Endothelial cell of umbilical vein (primary cell): ENCODE results near the gene WASHC2A. TPM values are rescaled to one million over a fixed set of nuclear protein-coding genes. Genes with fewer than 3 reads are reported as not detected.
"Not testable (repeated sequence)": the region's sequence is repeated elsewhere in the genome, so short reads cannot be mapped to it uniquely, and the experiment has no call there.

Experiments
- BruUV-seq: library from RNA; stranded (reverse); fragments of 400-500 nt; replicated peaks from 2 replicates; lab custom pipeline; 2021; lab: Mats Ljungman, UMichigan
- CTCF ChIA-PET: fragments of 300-600, 350-600 bp; sonication (Branson Sonifier 250); formaldehyde crosslinking; loops from one replicate; lab custom pipeline; 2021; ENCODE audit warnings: antibody characterized with exemption, inconsistent platforms; lab: Charles Lee
- POLR2A ChIA-PET: fragments of 300-600, 350-600 bp; sonication (Branson Sonifier 250); formaldehyde crosslinking; loops from one replicate; lab custom pipeline; 2021; ENCODE audit warnings: antibody characterized with exemption, inconsistent platforms; lab: Charles Lee
- DNase-seq: peaks from one replicate; pipeline ENCODE4 v3.0.0-alpha.2; 2011; ENCODE audit warnings: low read depth, low spot score
- FAIRE-seq: peaks from 2 replicates; lab custom pipeline; 2011; peaks lifted over from hg19 to GRCh38; lab: Jason Lieb, UNC
- H2AFZ ChIP-seq: 2 replicates; pipeline ENCODE4 v1.6.0; 2012; ENCODE audit warnings: low read depth, low read length, control low read depth, inconsistent platforms
- H3K27ac ChIP-seq: 2 replicates; pipeline ENCODE4 v1.5.1; 2011; ENCODE audit warnings: low read depth, mild to moderate bottlenecking, control low read depth, low read length, moderate library complexity; ENCODE audit not compliant: insufficient read depth
- H3K27me3 ChIP-seq, 2 experiments: 2 replicates each; pipeline versions ENCODE4 v1.6.0 to v1.6.1; 2011; ENCODE audit warnings: low read length in 2 of 2, mixed read lengths in 1 of 2; ENCODE audit not compliant: control insufficient read depth in 2 of 2, insufficient read depth in 2 of 2
- H3K36me3 ChIP-seq, 2 experiments: 2 replicates in 1 of 2; 3 replicates in 1 of 2; pipeline ENCODE4 v1.5.1; 2011; ENCODE audit warnings: low read length in 2 of 2, mild to moderate bottlenecking in 1 of 2, moderate library complexity in 1 of 2; ENCODE audit not compliant: control insufficient read depth in 2 of 2, insufficient read depth in 2 of 2; ENCODE audit errors: extremely low read depth in 1 of 2
- H3K4me1 ChIP-seq: 3 replicates; pipeline ENCODE4 v1.5.1; 2011; ENCODE audit warnings: mild to moderate bottlenecking, low read length; ENCODE audit not compliant: control insufficient read depth, insufficient read depth; ENCODE audit errors: extremely low read depth
- H3K4me2 ChIP-seq: 2 replicates; pipeline ENCODE4 v1.6.1; 2011; ENCODE audit warnings: low read length, control low read depth, mixed read lengths; ENCODE audit not compliant: insufficient read depth
- H3K4me3 ChIP-seq, 3 experiments: fragments of 200-600 bp in 1 of 3; sonication (generic), shearing (Covaris generic) in 1 of 3; replicated peaks in 1 of 3; 2 replicates each; pipeline ENCODE4 v1.5.1; 2011 to 2016; ENCODE audit warnings: control low read depth in 3 of 3, low read length in 3 of 3, mild to moderate bottlenecking in 2 of 3, inconsistent platforms in 1 of 3, low read depth in 1 of 3, moderate library complexity in 1 of 3; ENCODE audit not compliant: insufficient read depth in 1 of 3
- H3K79me2 ChIP-seq: 2 replicates; pipeline ENCODE4 v1.6.0; 2012; ENCODE audit warnings: low read length, inconsistent platforms; ENCODE audit not compliant: control insufficient read depth, insufficient read depth
- H3K9ac ChIP-seq: replicated peaks from 2 replicates; pipeline ENCODE3; 2011; ENCODE audit warnings: low read length, control low read depth; ENCODE audit not compliant: insufficient read depth; ENCODE audit errors: extremely low read depth
- H3K9me1 ChIP-seq: replicated peaks from 3 replicates; pipeline ENCODE4 v1.6.0; 2011; ENCODE audit warnings: mild to moderate bottlenecking, low read length; ENCODE audit not compliant: control insufficient read depth, insufficient read depth; ENCODE audit errors: extremely low read depth
- H3K9me3 ChIP-seq: replicated peaks from 2 replicates; pipeline ENCODE4 v1.5.1; 2012; ENCODE audit warnings: low read length, inconsistent platforms; ENCODE audit not compliant: control insufficient read depth, insufficient read depth
- H4K20me1 ChIP-seq: replicated peaks from 2 replicates; pipeline ENCODE3; 2011; ENCODE audit warnings: mild to moderate bottlenecking, low read length; ENCODE audit not compliant: control insufficient read depth, insufficient read depth; ENCODE audit errors: extremely low read depth
- dilution Hi-C: fragments of 300-500 bp; cut with MboI; formaldehyde crosslinking; loops from one replicate; pipeline ENCODE4 v1.15.0; 2019; ENCODE audit warnings: low sequenced_read_pairs; ENCODE audit not compliant: extremely low pct_ligation_motif_present
- intact Hi-C: fragments of 100-400 bp; cut with micrococcal nuclease; formaldehyde crosslinking; loops from one replicate; pipeline ENCODE4 v1.10.0; 2022
- polyA plus RNA-seq, 4 experiments: library from polyadenylated mRNA; depleted of rRNA in 3 of 4; stranded (reverse) in 3 of 4; unstranded in 1 of 4; fragments of >200 nt; gene quantifications; 2 replicates each; pipeline versions ENCODE4 v1.2.1 to v1.2.3, GENCODE V29; 2011 to 2012; ENCODE audit warnings: missing spikeins in 1 of 4
- total RNA-seq: library from RNA; stranded (reverse); gene quantifications from 2 replicates; pipeline ENCODE4 v1.2.3, GENCODE V29; 2021

WASHC2A gene
- total and polyA plus RNA-seq, 2 donors (not counting 3 experiments of a cell fraction or from before 2014, with no cell fraction given) = 15.1 to 50.1 TPM

- DNase-seq, dilution Hi-C loops, H3K9me3 ChIP-seq, intact Hi-C loops, FAIRE-seq, H3K27me3 ChIP-seq, H3K9ac ChIP-seq, POLR2A ChIA-PET, CTCF ChIA-PET, H4K20me1 ChIP-seq, H3K9me1 ChIP-seq, H3K27ac ChIP-seq, H3K79me2 ChIP-seq, H3K4me1 ChIP-seq, H2AFZ ChIP-seq, H3K4me3 ChIP-seq, H3K4me2 ChIP-seq, BruUV-seq, H3K36me3 ChIP-seq: not testable (repeated sequence)
Observed at GRCh38 chr10:50095402-50095801, 27.6 kb downstream of the WASHC2A start.

GRCh38 chr10:50096722-50097121, 29.0 kb downstream of the WASHC2A start:
- BruUV-seq, H3K4me1 ChIP-seq, POLR2A ChIA-PET, CTCF ChIA-PET, FAIRE-seq, DNase-seq, H3K27ac ChIP-seq, H4K20me1 ChIP-seq, H3K36me3 ChIP-seq, intact Hi-C loops, H3K9me3 ChIP-seq, dilution Hi-C loops, H3K79me2 ChIP-seq, H3K4me2 ChIP-seq, H3K9me1 ChIP-seq, H3K27me3 ChIP-seq, H2AFZ ChIP-seq, H3K4me3 ChIP-seq, H3K9ac ChIP-seq: not testable (repeated sequence)

GRCh38 chr10:50098645-50099044, 30.9 kb downstream of the WASHC2A start:
- H3K9ac ChIP-seq, H3K79me2 ChIP-seq, POLR2A ChIA-PET, H3K27ac ChIP-seq, H3K4me2 ChIP-seq, H3K36me3 ChIP-seq, FAIRE-seq, H4K20me1 ChIP-seq, CTCF ChIA-PET, H3K9me1 ChIP-seq, H2AFZ ChIP-seq, dilution Hi-C loops, BruUV-seq, H3K4me3 ChIP-seq, H3K27me3 ChIP-seq, DNase-seq, H3K9me3 ChIP-seq, H3K4me1 ChIP-seq, intact Hi-C loops: not testable (repeated sequence)

- H3K9me3 ChIP-seq, POLR2A ChIA-PET, H3K36me3 ChIP-seq, H3K27me3 ChIP-seq, H3K27ac ChIP-seq, H3K9ac ChIP-seq, dilution Hi-C loops, H4K20me1 ChIP-seq, H2AFZ ChIP-seq, DNase-seq, intact Hi-C loops, H3K79me2 ChIP-seq, H3K4me3 ChIP-seq, H3K4me1 ChIP-seq, H3K9me1 ChIP-seq, FAIRE-seq, H3K4me2 ChIP-seq, BruUV-seq, CTCF ChIA-PET: not testable (repeated sequence)
Observed at GRCh38 chr10:50101139-50101582, 33.4 kb downstream of the WASHC2A start.
